HEK293 (cell line): Measurements from ENCODE around the gene ENDOV.

ENCODE experiments used
- ZBTB11 ChIP-seq: fragments of 450-650 bp; formaldehyde crosslinking; conservative IDR thresholded peaks from 2 replicates; pipeline ENCODE4 v1.5.1; 2016; ENCODE audit warnings: low read depth, missing biosample characterization, missing genetic modification characterization
- TF ChIP-seq, protein P1 (sequence below): fragments of 450-650 bp; formaldehyde crosslinking; IDR thresholded peaks from 2 replicates; pipeline ENCODE4 v1.5.1; 2016; ENCODE audit warnings: missing biosample characterization, missing genetic modification characterization
- TF ChIP-seq, protein P2 (sequence below): sonication (generic); formaldehyde crosslinking; IDR thresholded peaks from 2 replicates; pipeline ENCODE4 v1.8.1; 2022; ENCODE audit warnings: mild to moderate bottlenecking, moderate library complexity, missing genetic modification reagents
- TF ChIP-seq, protein P3 (sequence below): fragments of 450-650 bp; formaldehyde crosslinking; IDR thresholded peaks from 2 replicates; pipeline ENCODE4 v1.5.1; 2016; ENCODE audit warnings: missing biosample characterization, missing genetic modification characterization

GRCh38 chr17:80416940-80417293 is 1.9 kb downstream of the ENDOV start:
- TF ChIP-seq ZBTB11 (tag by site-specific recombination), result no peak
- TF ChIP-seq, protein P1, sequence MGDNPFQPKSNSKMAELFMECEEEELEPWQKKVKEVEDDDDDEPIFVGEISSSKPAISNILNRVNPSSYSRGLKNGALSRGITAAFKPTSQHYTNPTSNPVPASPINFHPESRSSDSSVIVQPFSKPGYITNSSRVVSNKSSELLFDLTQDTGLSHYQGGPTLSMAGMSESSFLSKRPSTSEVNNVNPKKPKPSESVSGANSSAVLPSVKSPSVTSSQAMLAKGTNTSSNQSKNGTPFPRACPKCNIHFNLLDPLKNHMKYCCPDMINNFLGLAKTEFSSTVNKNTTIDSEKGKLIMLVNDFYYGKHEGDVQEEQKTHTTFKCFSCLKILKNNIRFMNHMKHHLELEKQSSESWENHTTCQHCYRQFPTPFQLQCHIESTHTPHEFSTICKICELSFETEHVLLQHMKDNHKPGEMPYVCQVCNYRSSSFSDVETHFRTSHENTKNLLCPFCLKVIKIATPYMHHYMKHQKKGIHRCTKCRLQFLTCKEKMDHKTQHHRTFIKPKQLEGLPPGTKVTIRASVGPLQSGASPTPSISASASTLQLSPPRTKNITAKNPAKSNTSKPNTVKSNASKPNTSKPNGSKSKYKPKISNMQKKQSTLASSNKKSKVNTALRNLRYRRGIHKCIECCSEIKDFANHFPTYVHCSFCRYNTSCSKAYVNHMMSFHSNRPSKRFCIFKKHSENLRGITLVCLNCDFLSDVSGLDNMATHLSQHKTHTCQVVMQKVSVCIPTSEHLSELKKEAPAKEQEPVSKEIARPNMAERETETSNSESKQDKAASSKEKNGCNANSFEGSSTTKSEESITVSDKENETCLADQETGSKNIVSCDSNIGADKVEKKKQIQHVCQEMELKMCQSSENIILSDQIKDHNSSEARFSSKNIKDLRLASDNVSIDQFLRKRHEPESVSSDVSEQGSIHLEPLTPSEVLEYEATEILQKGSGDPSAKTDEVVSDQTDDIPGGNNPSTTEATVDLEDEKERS (tag by site-specific recombination), result no peak
- TF ChIP-seq, protein P2, sequence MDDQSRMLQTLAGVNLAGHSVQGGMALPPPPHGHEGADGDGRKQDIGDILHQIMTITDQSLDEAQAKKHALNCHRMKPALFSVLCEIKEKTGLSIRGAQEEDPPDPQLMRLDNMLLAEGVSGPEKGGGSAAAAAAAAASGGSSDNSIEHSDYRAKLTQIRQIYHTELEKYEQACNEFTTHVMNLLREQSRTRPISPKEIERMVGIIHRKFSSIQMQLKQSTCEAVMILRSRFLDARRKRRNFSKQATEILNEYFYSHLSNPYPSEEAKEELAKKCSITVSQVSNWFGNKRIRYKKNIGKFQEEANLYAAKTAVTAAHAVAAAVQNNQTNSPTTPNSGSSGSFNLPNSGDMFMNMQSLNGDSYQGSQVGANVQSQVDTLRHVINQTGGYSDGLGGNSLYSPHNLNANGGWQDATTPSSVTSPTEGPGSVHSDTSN, result no peak
- TF ChIP-seq, protein P3, sequence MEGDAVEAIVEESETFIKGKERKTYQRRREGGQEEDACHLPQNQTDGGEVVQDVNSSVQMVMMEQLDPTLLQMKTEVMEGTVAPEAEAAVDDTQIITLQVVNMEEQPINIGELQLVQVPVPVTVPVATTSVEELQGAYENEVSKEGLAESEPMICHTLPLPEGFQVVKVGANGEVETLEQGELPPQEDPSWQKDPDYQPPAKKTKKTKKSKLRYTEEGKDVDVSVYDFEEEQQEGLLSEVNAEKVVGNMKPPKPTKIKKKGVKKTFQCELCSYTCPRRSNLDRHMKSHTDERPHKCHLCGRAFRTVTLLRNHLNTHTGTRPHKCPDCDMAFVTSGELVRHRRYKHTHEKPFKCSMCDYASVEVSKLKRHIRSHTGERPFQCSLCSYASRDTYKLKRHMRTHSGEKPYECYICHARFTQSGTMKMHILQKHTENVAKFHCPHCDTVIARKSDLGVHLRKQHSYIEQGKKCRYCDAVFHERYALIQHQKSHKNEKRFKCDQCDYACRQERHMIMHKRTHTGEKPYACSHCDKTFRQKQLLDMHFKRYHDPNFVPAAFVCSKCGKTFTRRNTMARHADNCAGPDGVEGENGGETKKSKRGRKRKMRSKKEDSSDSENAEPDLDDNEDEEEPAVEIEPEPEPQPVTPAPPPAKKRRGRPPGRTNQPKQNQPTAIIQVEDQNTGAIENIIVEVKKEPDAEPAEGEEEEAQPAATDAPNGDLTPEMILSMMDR (tag by site-specific recombination), result no peak
